NOMO-1 treated with DMSO at 0.1 percent for 48 hours (cell line): ENCODE results near the gene ZNF445.
"Not testable (repeated sequence)": the region's sequence is repeated elsewhere in the genome, so short reads cannot be mapped to it uniquely, and the experiment has no call there.

Source experiments
- DNase-seq: peaks from one replicate; lab custom pipeline; 2025; ENCODE audit not compliant: unreplicated experiment; lab: John Stamatoyannopoulos, UW

ZNF445 gene

GRCh38 chr3:44436181-44436580 is 41.3 kb downstream of the ZNF445 start:
- no peak for DNase-seq

GRCh38 chr3:44434834-44435510 is 42.5 kb downstream of the ZNF445 start:
- DNase-seq = no peak

GRCh38 chr3:44430466-44430865 is 47.0 kb downstream of the ZNF445 start:
- DNase-seq = no peak

- no peak for DNase-seq
Observed at GRCh38 chr3:44429459-44429858, 48.0 kb downstream of the ZNF445 start.

- no peak for DNase-seq
Observed at GRCh38 chr3:44428910-44429309, 48.6 kb downstream of the ZNF445 start.

- no peak for DNase-seq
Observed at GRCh38 chr3:44427683-44428082, 49.8 kb downstream of the ZNF445 start.

GRCh38 chr3:44424758-44425157 is 52.7 kb downstream of the ZNF445 start:
- no peak for DNase-seq

GRCh38 chr3:44421280-44421679 is 56.2 kb downstream of the ZNF445 start:
- no peak for DNase-seq

GRCh38 chr3:44420676-44421075 is 56.8 kb downstream of the ZNF445 start:
- no peak for DNase-seq

GRCh38 chr3:44419923-44420650 is 57.4 kb downstream of the ZNF445 start:
- DNase-seq = no peak

- DNase-seq = no peak
Observed at GRCh38 chr3:44419116-44419922, 58.2 kb downstream of the ZNF445 start.

- no peak for DNase-seq
Observed at GRCh38 chr3:44418549-44418948, 58.9 kb downstream of the ZNF445 start.

GRCh38 chr3:44418118-44418517 is 59.4 kb downstream of the ZNF445 start:
- not testable (repeated sequence) for DNase-seq

GRCh38 chr3:44416031-44417030 is 61.1 kb downstream of the ZNF445 start:
- DNase-seq = no peak

GRCh38 chr3:44415421-44415820 is 62.0 kb downstream of the ZNF445 start:
- DNase-seq = no peak

GRCh38 chr3:44414517-44415090 is 62.9 kb downstream of the ZNF445 start:
- no peak for DNase-seq

- no peak for DNase-seq
Observed at GRCh38 chr3:44412365-44412764, 65.1 kb downstream of the ZNF445 start.

GRCh38 chr3:44411031-44411645 is 66.3 kb downstream of the ZNF445 start:
- no peak for DNase-seq

- no peak for DNase-seq
Observed at GRCh38 chr3:44409640-44410410, 67.6 kb downstream of the ZNF445 start.
